ENCODE data around the gene RAP2B.

RAP2B gene

DNA sequence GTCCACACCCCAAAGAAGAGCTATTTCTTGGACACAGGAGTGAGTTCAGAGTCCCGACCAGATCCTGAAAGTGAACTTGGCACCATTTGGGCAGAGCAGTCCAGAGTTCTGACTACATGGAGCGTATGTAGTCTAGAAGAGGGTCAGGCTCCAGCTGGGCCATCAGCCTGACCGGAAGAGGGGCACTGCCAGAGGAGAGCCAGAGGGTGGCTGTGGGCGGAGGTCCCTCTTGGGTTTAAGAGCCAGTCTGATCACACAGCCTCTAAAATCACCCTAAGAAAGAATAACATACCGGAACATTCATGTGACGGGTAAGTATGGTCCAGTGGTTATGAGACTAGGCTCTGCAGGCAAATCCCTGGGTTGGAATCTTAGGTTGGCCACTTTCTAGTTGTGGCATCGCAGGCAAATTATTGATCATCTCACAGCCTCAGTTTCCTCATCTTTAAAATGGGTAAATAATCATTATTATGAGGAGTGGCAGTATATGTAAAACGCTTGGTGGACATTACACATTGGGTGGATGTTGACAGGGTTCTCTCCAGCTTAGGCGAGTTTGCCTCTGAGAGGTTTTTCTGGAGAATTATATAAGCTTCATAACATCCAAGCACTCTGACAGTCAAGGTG lies 2.1 kb upstream of the RAP2B start:
- in situ Hi-C loops (cut with HindIII; ENCODE audit: low sequenced_read_pairs), result no loop called here

DNA sequence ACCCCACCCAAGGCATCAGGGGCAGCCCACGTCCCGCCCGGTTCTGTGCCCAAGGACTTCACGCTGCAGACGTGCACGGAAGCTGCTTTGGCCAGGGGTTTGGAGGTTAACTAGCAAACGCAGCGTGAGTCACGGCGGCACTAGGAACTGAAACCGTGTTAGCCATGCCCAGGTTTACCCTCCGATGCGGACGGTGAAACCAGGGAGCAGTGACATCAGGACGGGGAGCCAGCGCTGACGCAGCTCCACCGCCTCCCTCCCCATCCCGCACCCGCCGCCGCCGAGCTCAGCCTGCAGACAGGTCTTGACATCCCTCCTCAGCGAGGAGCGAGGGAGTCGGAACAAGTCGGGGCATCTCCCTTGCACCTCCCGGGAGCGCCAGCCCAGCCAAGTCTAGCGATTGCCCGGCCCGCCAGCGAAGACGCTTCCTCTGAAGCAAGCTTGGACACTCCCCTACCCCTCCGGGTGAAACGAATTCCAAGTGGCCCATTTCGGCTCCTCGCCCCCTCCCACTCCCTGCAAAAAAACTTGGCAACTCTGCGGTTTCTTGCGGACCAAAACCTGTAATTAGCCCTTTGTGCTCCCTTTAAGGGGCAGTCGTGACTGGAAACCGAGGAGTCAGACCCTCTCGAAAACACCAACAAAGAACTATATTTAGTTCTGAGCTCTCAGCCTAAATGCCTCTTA lies 1.4 kb upstream of the RAP2B start:
- in situ Hi-C loops (cut with HindIII; ENCODE audit: low sequenced_read_pairs), result no loop called here

DNA sequence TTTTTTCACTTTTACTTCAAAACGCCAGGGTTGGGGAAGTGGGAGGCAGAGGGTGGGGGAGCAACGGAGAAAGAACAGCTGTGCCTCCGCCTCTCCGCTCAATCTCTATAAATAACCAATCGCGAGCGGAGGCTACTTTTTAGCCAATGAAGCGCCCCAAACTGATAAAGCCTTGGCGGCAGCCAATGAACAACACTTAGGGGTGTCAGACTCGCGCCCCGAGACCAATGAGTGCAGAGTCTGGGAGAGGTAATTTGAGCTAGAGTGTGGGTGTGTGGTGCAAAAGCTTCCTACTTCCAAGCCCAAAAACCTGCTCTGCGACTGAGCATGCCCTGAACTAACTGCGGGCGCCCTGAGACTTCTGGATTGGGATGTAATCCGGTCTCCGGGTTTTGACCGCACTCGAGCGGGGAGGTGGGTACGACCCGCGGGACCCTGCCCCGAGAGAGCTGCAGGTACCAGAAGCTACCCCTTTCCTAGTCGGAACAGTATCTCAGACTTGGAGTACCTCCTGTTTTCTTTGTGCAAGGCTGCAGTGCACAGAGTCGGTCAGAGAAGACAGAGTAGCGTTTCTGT lies 800 bp upstream of the RAP2B start:
- in situ Hi-C loops (cut with HindIII; ENCODE audit: low sequenced_read_pairs), result no loop called here

DNA sequence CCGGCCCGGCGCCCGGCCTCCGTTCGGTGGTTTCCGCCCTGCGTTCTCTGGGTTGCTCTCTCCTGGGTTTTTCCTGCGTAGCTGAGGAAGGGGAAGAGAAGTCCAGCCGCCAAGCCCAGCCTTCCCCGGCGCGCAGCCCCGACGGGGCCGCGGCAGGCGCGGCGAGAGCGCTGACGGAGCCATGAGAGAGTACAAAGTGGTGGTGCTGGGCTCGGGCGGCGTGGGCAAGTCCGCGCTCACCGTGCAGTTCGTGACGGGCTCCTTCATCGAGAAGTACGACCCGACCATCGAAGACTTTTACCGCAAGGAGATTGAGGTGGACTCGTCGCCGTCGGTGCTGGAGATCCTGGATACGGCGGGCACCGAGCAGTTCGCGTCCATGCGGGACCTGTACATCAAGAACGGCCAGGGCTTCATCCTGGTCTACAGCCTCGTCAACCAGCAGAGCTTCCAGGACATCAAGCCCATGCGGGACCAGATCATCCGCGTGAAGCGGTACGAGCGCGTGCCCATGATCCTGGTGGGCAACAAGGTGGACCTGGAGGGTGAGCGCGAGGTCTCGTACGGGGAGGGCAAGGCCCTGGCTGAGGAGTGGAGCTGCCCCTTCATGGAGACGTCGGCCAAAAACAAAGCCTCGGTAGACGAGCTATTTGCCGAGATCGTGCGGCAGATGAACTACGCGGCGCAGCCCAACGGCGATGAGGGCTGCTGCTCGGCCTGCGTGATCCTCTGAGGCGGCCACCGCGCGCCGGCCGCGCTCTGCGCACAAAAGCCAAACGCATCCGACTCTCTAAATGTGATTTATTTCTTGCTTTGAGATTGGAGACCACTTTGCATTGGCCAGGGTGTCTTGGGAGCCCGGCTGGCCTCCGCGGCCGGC lies 727 bp downstream of the RAP2B start:
- in situ Hi-C loops (cut with HindIII; ENCODE audit: low sequenced_read_pairs), result no loop called here

DNA sequence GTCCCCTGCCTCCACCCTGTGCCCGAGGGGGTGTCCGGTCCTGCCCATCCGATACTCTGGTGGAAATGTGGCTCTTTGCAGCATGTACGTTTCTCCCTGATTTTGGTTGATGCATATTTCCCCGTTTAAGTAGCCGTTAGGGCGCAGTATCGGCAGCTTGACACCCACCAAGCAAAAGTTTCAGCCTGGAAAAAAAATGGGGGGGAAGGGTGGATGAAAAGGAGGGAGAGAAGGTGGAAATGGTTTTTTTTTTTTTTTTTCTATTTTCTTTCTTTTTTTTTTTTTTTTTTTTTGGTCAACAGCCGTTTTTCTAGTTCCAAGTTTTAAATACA lies 1.3 kb downstream of the RAP2B start:
- in situ Hi-C loops (cut with HindIII; ENCODE audit: low sequenced_read_pairs), result no loop called here

DNA sequence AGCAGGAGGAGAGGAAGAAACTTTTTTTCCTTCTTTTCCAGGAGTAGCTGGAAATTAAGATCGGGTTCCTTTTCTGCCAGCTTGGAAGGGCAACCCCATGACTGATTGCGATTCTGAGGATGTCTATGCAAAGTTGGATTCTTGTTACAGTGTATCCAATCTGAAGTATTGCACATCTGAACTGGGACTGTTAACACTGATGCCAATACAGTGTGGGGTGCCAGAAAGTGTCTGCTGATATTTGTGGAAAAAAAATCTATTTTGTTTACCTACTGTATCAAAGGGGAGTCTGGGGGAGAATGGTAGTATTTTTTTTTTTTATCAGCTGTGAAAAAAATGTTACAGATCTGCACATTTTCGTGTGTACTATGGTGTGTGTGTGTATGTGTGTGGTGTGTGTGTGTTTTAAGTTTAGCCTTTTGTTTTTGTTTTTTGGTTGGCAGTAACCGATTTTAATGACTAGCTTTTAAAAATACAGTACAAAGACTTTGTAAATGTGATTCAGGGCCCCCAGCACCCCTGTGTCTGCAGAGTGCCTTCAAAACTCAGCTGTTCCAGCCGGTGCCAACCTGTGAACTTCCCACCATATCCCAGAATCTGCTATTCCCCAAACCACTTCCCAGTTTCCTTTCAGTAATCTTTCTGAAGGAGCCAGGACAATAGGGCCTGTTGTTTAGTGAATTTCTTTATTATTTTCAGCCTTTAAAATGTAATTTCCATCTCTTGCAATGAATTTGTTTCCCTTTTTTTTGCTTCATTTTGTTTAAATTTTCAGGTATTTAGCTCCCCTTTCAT lies 1.9 kb downstream of the RAP2B start:
- in situ Hi-C loops (cut with HindIII; ENCODE audit: low sequenced_read_pairs), result no loop called here

DNA sequence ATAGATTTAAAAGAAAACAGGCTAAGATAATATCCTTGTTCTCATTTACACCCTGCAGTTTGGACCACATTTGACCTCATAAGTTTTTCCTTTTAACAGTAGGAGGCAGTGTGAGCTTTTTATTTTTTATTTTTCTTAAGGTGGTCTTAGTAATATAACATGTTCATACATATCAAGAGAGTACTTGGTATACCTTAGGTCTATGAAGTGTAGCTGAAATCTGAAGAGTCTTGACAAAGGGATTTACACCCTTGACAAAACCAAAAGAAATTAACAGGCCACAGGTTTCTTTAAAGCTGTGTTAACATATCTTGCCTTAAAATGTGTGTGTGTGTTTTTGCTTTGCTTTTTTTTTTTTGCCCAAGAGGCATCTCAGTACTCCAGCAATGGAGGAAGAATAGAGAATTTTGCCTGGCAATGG lies 3.2 kb downstream of the RAP2B start:
- in situ Hi-C loops (cut with HindIII; ENCODE audit: low sequenced_read_pairs), result no loop called here

DNA sequence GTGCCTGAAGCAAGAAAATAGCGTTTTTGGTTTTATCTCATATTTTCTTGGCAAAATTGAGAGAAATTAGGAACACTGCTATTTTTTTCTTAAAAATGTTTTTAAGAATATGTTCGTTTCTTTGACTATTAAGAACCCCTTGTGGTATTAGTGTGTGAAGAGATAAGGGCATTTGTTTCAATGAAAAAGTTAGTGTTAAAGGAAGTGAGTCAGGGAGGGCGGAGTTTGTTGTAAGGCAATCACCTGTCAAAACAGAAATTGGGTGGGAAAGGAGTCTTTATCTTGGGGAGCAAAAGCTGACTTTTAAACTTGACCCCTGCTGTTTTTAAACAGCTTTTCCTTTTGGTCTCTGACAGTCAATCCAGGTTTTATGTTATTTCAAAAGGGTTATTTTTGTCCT lies 4.2 kb downstream of the RAP2B start:
- in situ Hi-C loops (cut with HindIII; ENCODE audit: low sequenced_read_pairs), result no loop called here

DNA sequence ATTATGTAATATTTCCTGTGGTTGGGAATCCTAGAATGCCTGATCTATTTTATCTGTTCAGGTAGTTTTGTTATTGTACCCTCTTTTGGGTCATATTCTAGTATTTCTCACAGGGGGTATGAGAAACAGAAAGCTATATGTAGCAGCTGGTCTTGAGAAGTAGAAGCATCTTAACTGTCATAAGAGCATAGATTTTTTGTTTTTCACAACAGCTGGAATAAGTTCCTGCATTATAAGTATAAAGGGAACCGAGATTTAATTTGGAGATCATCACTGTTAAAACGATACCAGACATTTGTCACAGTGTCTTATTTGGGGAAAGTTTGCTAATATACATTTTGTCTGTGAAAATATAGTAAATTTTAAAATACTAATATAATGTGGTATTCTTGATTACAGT lies 4.8 kb downstream of the RAP2B start:
- in situ Hi-C loops (cut with HindIII; ENCODE audit: low sequenced_read_pairs), result no loop called here

DNA sequence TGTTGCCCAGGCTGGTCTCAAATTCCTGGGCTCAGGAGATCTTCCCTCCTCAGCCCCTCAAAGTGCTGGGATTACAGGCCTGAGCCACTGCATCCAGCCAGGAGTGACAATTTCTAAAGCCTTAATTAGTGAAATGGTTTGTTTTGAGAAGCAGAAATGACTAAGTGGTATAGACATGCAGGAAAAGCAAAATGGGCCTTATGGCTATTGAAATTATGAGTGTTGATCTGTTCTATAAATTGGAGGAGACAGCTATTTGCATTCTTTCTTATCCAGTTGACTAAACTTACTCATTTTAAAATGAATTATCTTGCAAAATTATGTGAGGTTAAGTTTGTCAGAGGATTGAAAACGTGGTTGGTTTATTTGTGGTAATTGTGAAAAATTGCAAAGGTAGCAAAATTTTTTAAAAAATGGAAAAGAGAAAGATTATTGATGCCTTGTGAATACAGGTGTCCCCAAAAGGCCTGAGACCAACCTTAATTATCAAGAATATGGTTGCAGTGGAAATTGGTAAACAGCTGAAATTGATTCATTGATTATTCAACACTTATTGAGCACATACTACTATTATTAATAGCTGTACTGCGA lies 7.9 kb downstream of the RAP2B start:
- in situ Hi-C loops (cut with HindIII; ENCODE audit: low sequenced_read_pairs), result no loop called here

DNA sequence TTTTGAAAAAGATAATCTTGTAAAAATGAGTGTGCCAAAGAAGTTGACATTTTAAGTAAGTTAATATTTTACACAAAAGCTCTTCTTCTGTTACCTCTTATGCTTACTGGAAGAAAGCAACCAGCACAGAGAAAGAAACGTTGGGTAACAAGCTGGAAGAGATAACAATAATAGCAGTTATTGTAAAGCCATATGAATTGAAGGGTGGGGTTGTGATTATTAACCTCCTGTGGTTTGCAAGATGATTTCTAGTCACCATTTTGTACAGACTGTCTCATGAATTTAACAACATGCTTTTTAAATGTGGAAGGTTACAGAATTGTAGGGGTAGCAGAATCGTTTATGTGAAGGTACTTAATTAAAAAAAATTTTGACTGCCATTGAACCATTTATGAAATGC lies 9.2 kb downstream of the RAP2B start:
- in situ Hi-C loops (cut with HindIII; ENCODE audit: low sequenced_read_pairs), result no loop called here

DNA sequence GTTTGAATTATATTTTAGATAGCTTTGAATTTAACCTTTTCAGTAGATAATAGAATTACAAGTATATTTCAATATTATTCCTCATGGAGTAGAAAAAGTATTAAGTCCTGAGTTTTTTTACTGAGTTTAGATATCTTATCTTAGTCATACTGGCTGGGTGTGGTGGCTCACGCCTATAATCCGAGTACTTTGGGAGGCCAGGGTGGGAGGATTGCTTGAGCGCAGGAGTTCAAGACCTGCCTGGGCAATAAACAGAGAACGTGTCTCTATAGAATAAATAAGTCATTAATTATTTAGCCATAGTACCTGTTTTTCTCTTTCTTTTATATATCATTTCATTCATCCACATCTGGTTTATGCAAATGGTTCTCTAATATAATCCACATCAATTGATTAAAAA lies 9.9 kb downstream of the RAP2B start:
- in situ Hi-C loops (cut with HindIII; ENCODE audit: low sequenced_read_pairs), result no loop called here

DNA sequence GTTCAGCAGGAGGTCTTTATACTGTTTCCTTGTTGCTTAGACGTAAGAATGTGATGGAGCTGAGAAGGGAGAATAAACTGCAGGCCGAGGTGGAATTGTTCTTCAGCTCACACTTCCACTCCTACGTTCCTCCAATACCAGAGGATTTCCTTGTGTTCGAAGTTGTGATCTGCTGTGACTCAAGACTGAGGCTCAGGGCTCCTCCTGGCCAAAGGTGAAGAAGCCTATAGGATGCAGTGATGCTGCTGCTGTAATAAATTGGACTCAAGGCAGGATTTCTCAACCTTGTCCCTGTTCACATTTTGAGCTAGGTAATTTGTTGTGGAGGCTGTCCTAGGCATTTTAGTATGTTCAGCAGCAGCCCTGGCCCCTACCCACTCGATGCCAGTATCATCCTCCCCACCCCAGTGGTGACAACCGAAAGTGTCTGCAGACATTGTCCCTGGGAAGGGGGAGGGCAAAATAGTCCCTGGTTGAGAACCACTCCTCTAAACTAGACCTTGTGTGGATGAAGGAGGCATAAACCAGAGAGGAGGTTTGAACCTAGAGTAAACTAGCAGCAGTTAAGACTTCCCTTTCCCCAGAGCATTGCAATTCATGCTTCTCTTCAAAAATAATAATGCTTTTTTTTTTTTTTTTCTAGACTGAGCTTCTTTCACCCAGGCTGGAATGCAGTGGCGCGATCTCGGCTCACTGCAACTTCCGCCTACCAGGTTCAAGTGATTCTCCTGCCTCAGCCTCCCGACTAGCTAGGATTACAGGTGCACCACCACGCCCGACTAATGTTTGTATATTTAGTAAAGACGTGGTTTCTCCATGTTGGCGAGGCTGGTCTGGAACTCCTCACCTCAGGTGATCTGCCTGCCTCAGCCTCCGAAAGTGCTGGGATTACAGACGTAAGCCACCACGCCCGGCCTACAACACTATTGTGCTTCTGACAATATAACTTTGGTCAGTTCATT lies 11.1 kb downstream of the RAP2B start:
- in situ Hi-C loops (cut with HindIII; ENCODE audit: low sequenced_read_pairs), result no loop called here

DNA sequence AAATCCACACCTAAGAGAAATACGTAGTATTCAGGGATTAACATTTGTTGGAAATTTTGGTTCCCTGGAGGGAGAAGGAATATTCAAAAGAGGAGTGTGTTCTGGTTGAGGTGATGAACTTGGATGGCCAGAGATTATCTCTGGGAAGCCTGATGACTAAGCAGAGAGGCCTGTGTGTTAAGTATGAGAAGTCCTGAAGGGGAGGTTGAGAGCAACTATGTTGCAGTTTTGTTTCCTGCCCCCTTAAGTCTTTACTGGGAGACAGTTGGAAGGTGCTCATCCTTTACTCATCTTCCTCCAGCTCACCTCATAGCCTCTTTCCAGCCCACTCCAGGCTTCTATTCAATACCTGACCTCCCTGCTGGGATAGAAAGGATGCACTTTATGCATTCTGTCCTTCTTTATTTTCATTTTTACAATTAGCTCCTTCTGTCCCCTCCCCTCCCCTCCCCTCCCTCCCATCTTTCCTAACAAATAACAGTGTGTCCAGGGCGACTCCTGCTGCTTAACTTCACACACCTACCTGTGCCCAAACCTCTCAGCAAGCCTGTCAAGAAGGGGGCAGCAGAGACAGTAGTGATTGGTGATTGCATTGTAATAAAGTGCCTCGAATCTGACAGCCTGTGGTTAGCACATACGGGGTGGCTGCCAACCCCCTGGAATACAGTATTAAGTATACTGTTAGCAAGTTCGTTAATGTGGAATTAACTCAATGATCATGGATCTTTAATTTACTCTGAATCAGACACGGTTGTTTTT lies 11.9 kb downstream of the RAP2B start:
- in situ Hi-C loops (cut with HindIII; ENCODE audit: low sequenced_read_pairs), result no loop called here

DNA sequence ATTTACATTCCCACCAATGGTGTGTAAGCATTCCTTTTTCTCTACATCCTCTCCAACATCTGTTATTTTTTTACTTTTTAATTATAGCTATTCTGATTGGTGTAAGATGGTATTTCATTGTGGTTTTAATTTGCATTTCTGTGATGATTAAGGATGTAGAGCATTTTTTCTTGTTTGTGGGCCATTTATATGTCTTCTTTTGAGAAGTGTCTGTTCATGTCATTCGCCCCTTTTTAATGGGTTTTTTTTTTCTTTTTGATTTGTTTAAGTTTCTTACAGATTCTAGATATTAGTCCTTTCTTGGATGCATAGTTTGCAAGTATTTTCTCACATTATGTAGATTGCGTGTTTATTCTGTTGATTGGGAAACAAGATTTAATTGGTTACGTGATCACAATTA lies 14.2 kb downstream of the RAP2B start:
- in situ Hi-C loops (cut with HindIII; ENCODE audit: low sequenced_read_pairs), result no loop called here

DNA sequence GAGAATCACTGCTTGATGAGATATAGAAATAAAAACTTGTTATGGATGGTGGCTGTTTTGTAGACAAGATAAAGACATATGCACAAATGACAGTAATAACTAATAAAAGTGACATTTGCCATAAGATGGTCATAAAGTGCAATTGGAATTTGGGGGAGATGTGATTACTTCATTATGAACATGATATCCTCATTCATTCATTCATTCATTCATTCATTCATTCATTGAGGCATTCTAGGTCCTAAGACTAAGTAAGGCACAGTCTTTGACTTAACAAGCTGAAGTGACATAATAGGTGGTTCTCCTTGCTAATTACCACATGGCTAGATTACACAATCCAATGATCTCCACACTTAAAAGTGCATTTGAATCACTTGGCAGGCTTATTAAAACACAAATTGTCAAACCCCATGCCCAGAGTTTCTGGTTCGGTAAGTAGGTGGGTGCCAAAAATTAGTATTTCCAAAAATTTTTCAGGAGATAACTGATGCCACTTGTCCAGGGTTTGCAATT lies 18.9 kb downstream of the RAP2B start:
- in situ Hi-C loops (cut with HindIII; ENCODE audit: low sequenced_read_pairs), result no loop called here

DNA sequence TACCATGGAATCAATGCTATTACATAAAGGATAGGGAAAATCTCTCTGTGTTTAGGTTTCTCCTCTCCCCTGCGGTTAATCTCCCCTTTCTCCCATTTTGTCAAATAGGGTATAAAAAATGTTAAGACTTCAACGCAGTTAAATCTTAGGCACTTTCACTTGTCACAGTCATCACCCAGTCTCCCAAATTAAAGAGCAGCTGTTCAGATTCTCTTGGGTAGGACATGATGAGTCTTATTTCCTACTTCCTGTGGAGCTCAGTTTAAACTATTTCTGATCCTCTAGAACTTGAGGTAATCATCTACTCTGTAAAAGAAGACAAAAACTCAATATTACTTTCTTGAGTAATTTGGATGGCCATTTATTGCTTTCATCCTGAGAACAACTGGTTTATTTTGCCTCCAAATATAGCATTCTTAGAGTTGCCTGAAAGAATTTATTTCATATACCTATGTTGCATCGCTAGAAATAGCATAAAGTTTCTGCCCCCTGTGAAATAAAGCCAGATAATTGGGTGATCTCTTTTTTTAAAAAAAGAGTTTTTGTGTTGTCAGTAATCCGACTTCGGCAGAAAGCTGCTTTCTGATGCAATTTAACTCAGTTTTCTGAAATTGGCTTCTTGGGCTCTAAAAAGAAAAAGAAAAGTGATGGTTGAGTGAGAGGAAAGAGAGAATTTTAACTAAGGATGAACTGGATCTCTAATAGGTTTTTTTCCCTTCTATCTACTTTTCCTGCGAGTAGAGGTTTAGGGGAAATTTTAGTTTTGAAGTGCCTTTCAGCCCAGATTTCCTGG lies 20.7 kb downstream of the RAP2B start:
- in situ Hi-C loops (cut with HindIII; ENCODE audit: low sequenced_read_pairs), result no loop called here

DNA sequence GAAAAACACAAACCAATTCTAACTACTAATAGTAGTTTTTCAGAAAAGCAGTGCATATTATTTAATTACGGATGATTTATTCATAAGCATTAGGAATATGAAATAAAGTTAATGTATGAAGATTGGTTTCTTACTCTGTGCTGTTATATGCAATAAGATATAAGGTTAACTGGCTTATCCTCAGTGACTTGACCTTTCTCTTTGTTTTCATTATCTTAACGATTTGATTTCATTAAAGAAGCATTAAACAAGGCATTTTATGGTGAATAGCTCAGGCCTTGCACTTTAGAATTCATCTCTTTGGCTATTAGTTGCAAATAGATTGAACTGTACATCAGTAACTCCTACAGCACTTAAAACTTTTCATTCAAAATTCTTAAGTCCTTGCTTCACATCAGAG lies 28.9 kb downstream of the RAP2B start:
- in situ Hi-C loops (cut with HindIII; ENCODE audit: low sequenced_read_pairs), result no loop called here

All from DLD1 (cell line).